HG02840 (cell line): Measurements from ENCODE around the gene PXT1.
"Not testable (repeated sequence)": the region's sequence is repeated elsewhere in the genome, so short reads cannot be mapped to it uniquely, and the experiment has no call there.

Source experiments
- ATAC-seq: cut with Tn5 transposase; IDR thresholded peaks from one replicate; pipeline ENCODE4 v1.9.1; 2021; ENCODE audit warnings: mild to moderate bottlenecking, moderate library complexity, moderate number of reproducible peaks; ENCODE audit not compliant: unreplicated experiment, low FRiP score

PXT1 gene

GRCh38 chr6:36373368-36374019, 69.2 kb downstream of the PXT1 start:
- no peak for ATAC-seq

- ATAC-seq = no peak
Observed at GRCh38 chr6:36372088-36372487, 70.6 kb downstream of the PXT1 start.

- no peak for ATAC-seq
Observed at GRCh38 chr6:36371211-36371610, 71.4 kb downstream of the PXT1 start.

GRCh38 chr6:36370638-36371037, 72.0 kb downstream of the PXT1 start:
- no peak for ATAC-seq

GRCh38 chr6:36368921-36369865, 73.5 kb downstream of the PXT1 start:
- ATAC-seq = no peak

- no peak for ATAC-seq
Observed at GRCh38 chr6:36368421-36368820, 74.2 kb downstream of the PXT1 start.

- no peak for ATAC-seq
Observed at GRCh38 chr6:36367743-36368142, 74.9 kb downstream of the PXT1 start.

GRCh38 chr6:36364669-36365479, 77.8 kb downstream of the PXT1 start:
- ATAC-seq = no peak

GRCh38 chr6:36364061-36364635, 78.5 kb downstream of the PXT1 start:
- not testable (repeated sequence) for ATAC-seq

- ATAC-seq = not testable (repeated sequence)
Observed at GRCh38 chr6:36363371-36363752, 79.3 kb downstream of the PXT1 start.

GRCh38 chr6:36362551-36363370, 79.9 kb downstream of the PXT1 start:
- ATAC-seq = no peak

GRCh38 chr6:36361071-36361470, 81.6 kb downstream of the PXT1 start:
- no peak for ATAC-seq

- no peak for ATAC-seq
Observed at GRCh38 chr6:36360241-36361054, 82.2 kb downstream of the PXT1 start.

GRCh38 chr6:36358226-36358915, 84.3 kb downstream of the PXT1 start:
- ATAC-seq = no peak

- no peak for ATAC-seq
Observed at GRCh38 chr6:36357872-36358225, 84.8 kb downstream of the PXT1 start.

- no peak for ATAC-seq
Observed at GRCh38 chr6:36355819-36356218, 86.8 kb downstream of the PXT1 start.

GRCh38 chr6:36353411-36353915, 89.2 kb downstream of the PXT1 start:
- ATAC-seq = no peak

- no peak for ATAC-seq
Observed at GRCh38 chr6:36352477-36353157, 90.0 kb downstream of the PXT1 start.
